Left ventricle myocardium superior (tissue), 1 donor: Measurements from ENCODE around the gene KCNJ14. TPM values are rescaled to one million over a fixed set of nuclear protein-coding genes. Genes with fewer than 3 reads are reported as not detected.

ENCODE experiments used
- ATAC-seq: fragments of 200-7000 bp; cut with Tn5 transposase; one replicate; pipeline ENCODE4 v1.9.1; 2020; ENCODE audit warnings: mild to moderate bottlenecking, moderate library complexity
- DNase-seq: peaks from one replicate; pipeline ENCODE4 v3.0.0-alpha.2; 2020
- intact Hi-C: fragments of 100-400 bp; cut with micrococcal nuclease; formaldehyde crosslinking; loops from one replicate; pipeline ENCODE4 v1.11.0; 2022
- total RNA-seq: library from RNA; stranded (reverse); fragmentation: NEBNext Ultra II Directional; extraction: Animal tissue kit (Norgen Biotek cat#: 25700); gene quantifications from one replicate; pipeline ENCODE4 v1.2.1, GENCODE V29; 2021
- donor health status: DM: no; HTN: yes; CAD: no; lungs with severe emphysema.

The KCNJ14 gene
- total RNA-seq, 1 donor from 2014 or later, result 0.35 TPM

GRCh38 chr19:48468772-48469288 lies 13.5 kb downstream of the KCNJ14 start:
- DNase-seq, result peak; percentile 100
- ATAC-seq, result peak; percentile 95
- intact Hi-C loops, result no loop called here

GRCh38 chr19:48469289-48469881 lies 14.0 kb downstream of the KCNJ14 start, which contains the start of gene CYTH2:
Gene CYTH2, plus strand, starts transcription at chr19:48469369. Its CDS starts 139 bp downstream, at chr19:48469508.
- peak; percentile 79 for ATAC-seq
- DNase-seq, result peak; percentile 92
- intact Hi-C loops, result no loop called here

- DNase-seq (no peak), ATAC-seq (no peak)
- intact Hi-C loops, result no loop called here
Measured at GRCh38 chr19:48469934-48470680, 14.7 kb downstream of the KCNJ14 start.

- DNase-seq, result no peak
- no peak for ATAC-seq
Measured at GRCh38 chr19:48470856-48471255, 15.5 kb downstream of the KCNJ14 start.

GRCh38 chr19:48471836-48472235 lies 16.5 kb downstream of the KCNJ14 start:
- DNase-seq, result no peak
- intact Hi-C loops, result no loop called here
- no peak for ATAC-seq

More at GRCh38 chr19:48470856-48471255, 15.5 kb downstream of the KCNJ14 start:
- intact Hi-C loops, result no loop called here

- intact Hi-C loops, result no loop called here
- ATAC-seq (no peak), DNase-seq (no peak)
Measured at GRCh38 chr19:48473161-48473966, 18.0 kb downstream of the KCNJ14 start.

GRCh38 chr19:48474084-48474592 lies 18.8 kb downstream of the KCNJ14 start:
- intact Hi-C loops, result no loop called here
- DNase-seq, result no peak

GRCh38 chr19:48475369-48476068 lies 20.1 kb downstream of the KCNJ14 start:
- ATAC-seq (no peak), DNase-seq (no peak)
- intact Hi-C loops, result no loop called here

More at GRCh38 chr19:48474084-48474592, 18.8 kb downstream of the KCNJ14 start:
- no peak for ATAC-seq

GRCh38 chr19:48476176-48476575 lies 20.8 kb downstream of the KCNJ14 start:
- intact Hi-C loops, result no loop called here
- DNase-seq, result no peak
- ATAC-seq, result no peak

- intact Hi-C loops, result no loop called here
- DNase-seq (no peak), ATAC-seq (no peak)
Measured at GRCh38 chr19:48477067-48477685, 21.8 kb downstream of the KCNJ14 start.

GRCh38 chr19:48477698-48478338 lies 22.4 kb downstream of the KCNJ14 start:
- DNase-seq (no peak), ATAC-seq (no peak)
- intact Hi-C loops, result no loop called here

- no peak for DNase-seq
- intact Hi-C loops, result no loop called here
- ATAC-seq, result no peak
Measured at GRCh38 chr19:48478339-48479256, 23.2 kb downstream of the KCNJ14 start.

- intact Hi-C loops, result no loop called here
- DNase-seq (no peak), ATAC-seq (peak; percentile 14)
Measured at GRCh38 chr19:48479686-48480085, 24.3 kb downstream of the KCNJ14 start.

- intact Hi-C loops, result no loop called here
- peak; percentile 79 for DNase-seq
- peak; percentile 82 for ATAC-seq
Measured at GRCh38 chr19:48480183-48480557, 24.8 kb downstream of the KCNJ14 start.

GRCh38 chr19:48480558-48481500 lies 25.5 kb downstream of the KCNJ14 start:
- intact Hi-C loops, result no loop called here
- peak; percentile 76 for DNase-seq
- ATAC-seq, result peak; percentile 74
